Caco-2 (cell line): ENCODE data around the gene MRPL51. TPM values are rescaled to one million over a fixed set of nuclear protein-coding genes. Genes with fewer than 3 reads are reported as not detected.

ENCODE experiments used
- BruUV-seq: library from RNA; stranded (reverse); fragments of 400-500 nt; replicated peaks from 2 replicates; lab custom pipeline; 2021; lab: Mats Ljungman, UMichigan
- CTCF ChIA-PET: fragments of 300-600 bp; sonication (Branson Sonifier 250); formaldehyde crosslinking; loops from one replicate; lab custom pipeline; 2022; ENCODE audit warnings: antibody characterized with exemption; lab: Charles Lee
- POLR2A ChIA-PET: fragments of 300-600 bp; sonication (Branson Sonifier 250); formaldehyde crosslinking; loops from one replicate; lab custom pipeline; 2022; ENCODE audit warnings: antibody characterized with exemption; lab: Charles Lee
- DNase-seq, 2 experiments: peaks; one replicate each; pipeline versions ENCODE4 v3.0.0 to v3.0.0-alpha.2; 2020 to 2022
- H3K27me3 ChIP-seq: replicated peaks from 2 replicates; pipeline ENCODE4 v1.6.0; 2011; ENCODE audit warnings: low read length; ENCODE audit not compliant: control insufficient read depth, insufficient read depth
- H3K36me3 ChIP-seq: 2 replicates; pipeline ENCODE4 v1.5.1; 2011; ENCODE audit warnings: low read length; ENCODE audit not compliant: control insufficient read depth, insufficient read depth
- H3K4me1 ChIP-seq: fragments of 250-450 bp; sonication (Bioruptor Pico); 2 replicates; pipeline ENCODE4 v1.5.1; 2020; ENCODE audit warnings: mild to moderate bottlenecking
- H3K4me3 ChIP-seq: 2 replicates; pipeline ENCODE4 v1.5.1; 2011; ENCODE audit warnings: low read depth, mild to moderate bottlenecking, control low read depth, low read length
- H3K9me3 ChIP-seq: fragments of 250-450 bp; sonication (Bioruptor Pico); 2 replicates; pipeline ENCODE4 v1.5.1; 2020; ENCODE audit warnings: mild to moderate bottlenecking, moderate library complexity
- H3K27ac Mint-ChIP-seq: one replicate; pipeline ENCODE4 v1.8.0; 2022; ENCODE audit warnings: mixed read lengths; ENCODE audit not compliant: unreplicated experiment
- H3K27me3 Mint-ChIP-seq: one replicate; pipeline ENCODE4 v1.8.0; 2022; ENCODE audit warnings: mixed read lengths; ENCODE audit not compliant: insufficient read depth, unreplicated experiment
- H3K36me3 Mint-ChIP-seq: one replicate; pipeline ENCODE4 v1.8.0; 2022; ENCODE audit warnings: mild to moderate bottlenecking, mixed read lengths; ENCODE audit not compliant: insufficient read depth, unreplicated experiment
- H3K4me1 Mint-ChIP-seq: one replicate; pipeline ENCODE4 v1.8.0; 2022; ENCODE audit warnings: low read depth, mixed read lengths; ENCODE audit not compliant: unreplicated experiment
- H3K4me3 Mint-ChIP-seq: one replicate; pipeline ENCODE4 v1.8.0; 2022; ENCODE audit warnings: mild to moderate bottlenecking, moderate library complexity, mixed read lengths; ENCODE audit not compliant: unreplicated experiment
- H3K9me3 Mint-ChIP-seq: one replicate; pipeline ENCODE4 v1.8.0; 2022; ENCODE audit warnings: mixed read lengths; ENCODE audit not compliant: unreplicated experiment
- CTCF ChIP-seq, 2 experiments: fragments of 200-600 bp in 1 of 2; IDR thresholded peaks; 1 replicate in 1 of 2; 2 replicates in 1 of 2; pipeline versions ENCODE4 v1.5.1 to v1.8.0; 2011 to 2022; ENCODE audit warnings: antibody characterized with exemption in 1 of 2, control low read depth in 1 of 2, inconsistent platforms in 1 of 2, low read depth in 1 of 2, low read length in 1 of 2, mild to moderate bottlenecking in 1 of 2, moderate library complexity in 1 of 2; ENCODE audit not compliant: insufficient read depth in 1 of 2, severe bottlenecking in 1 of 2, unreplicated experiment in 1 of 2
- intact Hi-C: fragments of 100-400 bp; cut with micrococcal nuclease; formaldehyde crosslinking; loops from one replicate; pipeline ENCODE4 v1.10.0; 2022; ENCODE audit not compliant: unreplicated experiment
- total RNA-seq: library from RNA; stranded (reverse); gene quantifications from 2 replicates; pipeline ENCODE4 v1.2.3, GENCODE V29; 2022

Gene MRPL51
- total RNA-seq, 1 experiment from 2014 or later: 456 TPM

GRCh38 chr12:6520186-6520585, 27.1 kb upstream of the MRPL51 start:
- H3K36me3 ChIP-seq: peaks cover 18% of the 10 kb centered on the region
- no TSS peak for BruUV-seq
- CTCF ChIA-PET: no interaction called here

GRCh38 chr12:6508087-6508486, 15.0 kb upstream of the MRPL51 start:
- Histone ChIP-seq H3K4me3 (no peak overlapping the region), H3K27me3 (no peaks in the 10 kb centered on the region), H3K9me3 (no peaks in the 10 kb centered on the region), H3K36me3 (peaks cover 3% of the 10 kb centered on the region), H3K4me1 (peaks cover 18% of the 10 kb centered on the region)
- H3K27ac Mint-ChIP-seq: peak overlapping the region; percentile 75
- H3K4me1 Mint-ChIP-seq: peaks cover 12% of the 10 kb centered on the region
- H3K27me3 Mint-ChIP-seq: no peaks in the 10 kb centered on the region
- BruUV-seq: no TSS peak
- ChIA-PET CTCF (interaction anchor here (0.9 to 1.9 kb wide), 2 partner anchors 30 to 43 kb away, joined by 3 to 7 read pairs; no protein-coding TSS in a partner anchor), POLR2A (interaction anchor here (0.7 to 1.6 kb wide), 5 partner anchors 15 to 182 kb away, joined by 3 to 22 read pairs (median 3); partner anchors contain the start of genes GAPDH and MRPL51)
- intact Hi-C loops: no loop called here
- H3K4me3 Mint-ChIP-seq: no peak overlapping the region
- H3K36me3 Mint-ChIP-seq: peaks cover 70% of the 10 kb centered on the region
- no peaks in the 10 kb centered on the region for H3K9me3 Mint-ChIP-seq
- no peak for TF ChIP-seq CTCF (IDR thresholded peaks at IDR 0.05; ENCODE audit: insufficient read depth in 1 of 2, low read depth in 1 of 2, low read length in 1 of 2, severe bottlenecking in 1 of 2, unreplicated experiment in 1 of 2)
- no peak for DNase-seq

More at GRCh38 chr12:6520186-6520585, 27.1 kb upstream of the MRPL51 start:
- Histone ChIP-seq H3K4me1 (no peaks in the 10 kb centered on the region), H3K9me3 (no peaks in the 10 kb centered on the region), H3K27me3 (no peaks in the 10 kb centered on the region), H3K4me3 (no peak overlapping the region)
- no peaks in the 10 kb centered on the region for H3K9me3 Mint-ChIP-seq
- DNase-seq: no peak
- POLR2A ChIA-PET: interaction anchor here (1.5 kb wide), 1 partner anchor 14 kb away, joined by 3 read pairs; the partner anchor contains the start of gene GAPDH
- H3K36me3 Mint-ChIP-seq: peaks cover 100% of the 10 kb centered on the region
- no peak overlapping the region for H3K4me3 Mint-ChIP-seq
- intact Hi-C loops: no loop called here
- no peak for TF ChIP-seq CTCF (IDR thresholded peaks at IDR 0.05; ENCODE audit: insufficient read depth in 1 of 2, low read depth in 1 of 2, low read length in 1 of 2, severe bottlenecking in 1 of 2, unreplicated experiment in 1 of 2)
- no peak overlapping the region for H3K27ac Mint-ChIP-seq
- no peaks in the 10 kb centered on the region for H3K27me3 Mint-ChIP-seq
- H3K4me1 Mint-ChIP-seq: no peaks in the 10 kb centered on the region

- no TSS peak for BruUV-seq
- peak; percentile 58 to 59 for DNase-seq
- Histone ChIP-seq H3K4me3 (no peak overlapping the region), H3K9me3 (no peaks in the 10 kb centered on the region), H3K36me3 (peaks cover 2% of the 10 kb centered on the region), H3K27me3 (no peaks in the 10 kb centered on the region), H3K4me1 (peaks cover 18% of the 10 kb centered on the region)
- Mint-ChIP-seq H3K27ac (peak overlapping the region; percentile 75), H3K9me3 (no peaks in the 10 kb centered on the region), H3K4me1 (peaks cover 12% of the 10 kb centered on the region), H3K4me3 (peak overlapping the region; percentile 4), H3K36me3 (peaks cover 63% of the 10 kb centered on the region), H3K27me3 (no peaks in the 10 kb centered on the region)
- intact Hi-C loops: no loop called here
- no peak for TF ChIP-seq CTCF (IDR thresholded peaks at IDR 0.05; ENCODE audit: insufficient read depth in 1 of 2, low read depth in 1 of 2, low read length in 1 of 2, severe bottlenecking in 1 of 2, unreplicated experiment in 1 of 2)
- ChIA-PET CTCF (interaction anchor here (0.9 to 1.9 kb wide), 2 partner anchors 30 to 42 kb away, joined by 3 to 7 read pairs; no protein-coding TSS in a partner anchor), POLR2A (interaction anchor here (0.6 to 1.6 kb wide), 7 partner anchors 14 to 400 kb away, joined by 3 to 22 read pairs (median 4); partner anchors contain the start of genes GAPDH and MRPL51)
These were observed 14.3 kb upstream of the MRPL51 start for GRCh38 chr12:6507102-6507998.
